ENCODE measurements around the gene HINT3.

HINT3 gene

GRCh38 chr6:125981571-125982185 is 25.1 kb downstream of the HINT3 start:
- in situ Hi-C loops (cut with HindIII; ENCODE audit: low pct_ligation_motif_present, low sequenced_read_pairs), result no loop called here
- Histone ChIP-seq H3K36me3 (replicated peaks) (no peaks in the 10 kb centered on the region), H3K4me3 (ENCODE audit: low read depth, low read length) (no peak overlapping the region), H3K27ac (no peak overlapping the region), H3K27me3 (replicated peaks) (no peaks in the 10 kb centered on the region)
- DNase-seq, result no peak
- no peak for TF ChIP-seq CTCF (IDR thresholded peaks at IDR 0.05; ENCODE audit: low read depth, low read length, missing control alignments)

- TF ChIP-seq CTCF (IDR thresholded peaks at IDR 0.05; ENCODE audit: low read depth, low read length, missing control alignments), result no peak
- Histone ChIP-seq H3K27ac (peak overlapping the region; percentile 44), H3K36me3 (replicated peaks) (no peaks in the 10 kb centered on the region), H3K4me3 (ENCODE audit: low read depth, low read length) (no peak overlapping the region), H3K27me3 (replicated peaks) (no peaks in the 10 kb centered on the region)
- peak; percentile 62 for DNase-seq
- in situ Hi-C loops (cut with HindIII; ENCODE audit: low pct_ligation_motif_present, low sequenced_read_pairs), result no loop called here
These were observed 26.8 kb downstream of the HINT3 start for GRCh38 chr6:125983246-125983945.

- peak; percentile 20 for DNase-seq
- TF ChIP-seq CTCF (IDR thresholded peaks at IDR 0.05; ENCODE audit: low read depth, low read length, missing control alignments), result no peak
- in situ Hi-C loops (cut with HindIII; ENCODE audit: low pct_ligation_motif_present, low sequenced_read_pairs), result no loop called here
- no peaks in the 10 kb centered on the region for H3K27me3 ChIP-seq (replicated peaks)
- H3K36me3 ChIP-seq (replicated peaks), result no peaks in the 10 kb centered on the region
- H3K27ac ChIP-seq, result peak overlapping the region; percentile 13
- H3K4me3 ChIP-seq (ENCODE audit: low read depth, low read length), result no peak overlapping the region
These were observed 27.7 kb downstream of the HINT3 start for GRCh38 chr6:125984311-125984710.

- no peak for TF ChIP-seq CTCF (IDR thresholded peaks at IDR 0.05; ENCODE audit: low read depth, low read length, missing control alignments)
These were observed 29.0 kb downstream of the HINT3 start for GRCh38 chr6:125985522-125985921.

GRCh38 chr6:125985979-125986300 is 29.4 kb downstream of the HINT3 start:
- H3K27ac ChIP-seq, result peak overlapping the region; percentile 25
- in situ Hi-C loops (cut with HindIII; ENCODE audit: low pct_ligation_motif_present, low sequenced_read_pairs), result no loop called here
- no peak for DNase-seq

More at GRCh38 chr6:125985522-125985921, 29.0 kb downstream of the HINT3 start:
- DNase-seq, result no peak
- Histone ChIP-seq H3K27ac (no peak overlapping the region), H3K36me3 (replicated peaks) (no peaks in the 10 kb centered on the region), H3K4me3 (ENCODE audit: low read depth, low read length) (peak overlapping the region; percentile 96), H3K27me3 (replicated peaks) (no peaks in the 10 kb centered on the region)
- in situ Hi-C loops (cut with HindIII; ENCODE audit: low pct_ligation_motif_present, low sequenced_read_pairs), result no loop called here

More at GRCh38 chr6:125985979-125986300, 29.4 kb downstream of the HINT3 start:
- H3K36me3 ChIP-seq (replicated peaks), result no peaks in the 10 kb centered on the region
- TF ChIP-seq CTCF (IDR thresholded peaks at IDR 0.05; ENCODE audit: low read depth, low read length, missing control alignments), result no peak
- H3K27me3 ChIP-seq (replicated peaks), result no peaks in the 10 kb centered on the region
- peak overlapping the region; percentile 96 for H3K4me3 ChIP-seq (ENCODE audit: low read depth, low read length)
